Measurements from ENCODE around the gene TAF1C. TPM values are rescaled to one million over a fixed set of nuclear protein-coding genes. Genes with fewer than 3 reads are reported as not detected.

The TAF1C gene, protein sequence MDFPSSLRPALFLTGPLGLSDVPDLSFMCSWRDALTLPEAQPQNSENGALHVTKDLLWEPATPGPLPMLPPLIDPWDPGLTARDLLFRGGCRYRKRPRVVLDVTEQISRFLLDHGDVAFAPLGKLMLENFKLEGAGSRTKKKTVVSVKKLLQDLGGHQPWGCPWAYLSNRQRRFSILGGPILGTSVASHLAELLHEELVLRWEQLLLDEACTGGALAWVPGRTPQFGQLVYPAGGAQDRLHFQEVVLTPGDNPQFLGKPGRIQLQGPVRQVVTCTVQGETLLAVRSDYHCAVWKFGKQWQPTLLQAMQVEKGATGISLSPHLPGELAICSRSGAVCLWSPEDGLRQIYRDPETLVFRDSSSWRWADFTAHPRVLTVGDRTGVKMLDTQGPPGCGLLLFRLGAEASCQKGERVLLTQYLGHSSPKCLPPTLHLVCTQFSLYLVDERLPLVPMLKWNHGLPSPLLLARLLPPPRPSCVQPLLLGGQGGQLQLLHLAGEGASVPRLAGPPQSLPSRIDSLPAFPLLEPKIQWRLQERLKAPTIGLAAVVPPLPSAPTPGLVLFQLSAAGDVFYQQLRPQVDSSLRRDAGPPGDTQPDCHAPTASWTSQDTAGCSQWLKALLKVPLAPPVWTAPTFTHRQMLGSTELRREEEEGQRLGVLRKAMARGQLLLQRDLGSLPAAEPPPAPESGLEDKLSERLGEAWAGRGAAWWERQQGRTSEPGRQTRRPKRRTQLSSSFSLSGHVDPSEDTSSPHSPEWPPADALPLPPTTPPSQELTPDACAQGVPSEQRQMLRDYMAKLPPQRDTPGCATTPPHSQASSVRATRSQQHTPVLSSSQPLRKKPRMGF
- total RNA-seq: 10 to 100 TPM; 39.7 to 89.0 (median 58.4) TPM
- 10 to 100 TPM; 14.1 to 63.8 TPM for polyA plus RNA-seq
- long read RNA-seq, donor 1, partial matches to known transcripts: 83 of 149 reads
- long read RNA-seq, donor 1, other reads (novel, unspliced or antisense): 65 of 149 reads
- long read RNA-seq, donor 2, partial matches to known transcripts: 0 of 1 reads
- long read RNA-seq, donor 2, other reads (novel, unspliced or antisense): 0 of 1 reads
- long read RNA-seq, donor 3, transcript TAF1C-216 (15 exons, 2,972 nt): major isoform, 6 of 178 reads
- long read RNA-seq, donor 3, partial matches to known transcripts: 54 of 178 reads
- long read RNA-seq, donor 3, other reads (novel, unspliced or antisense): 114 of 178 reads

DNA sequence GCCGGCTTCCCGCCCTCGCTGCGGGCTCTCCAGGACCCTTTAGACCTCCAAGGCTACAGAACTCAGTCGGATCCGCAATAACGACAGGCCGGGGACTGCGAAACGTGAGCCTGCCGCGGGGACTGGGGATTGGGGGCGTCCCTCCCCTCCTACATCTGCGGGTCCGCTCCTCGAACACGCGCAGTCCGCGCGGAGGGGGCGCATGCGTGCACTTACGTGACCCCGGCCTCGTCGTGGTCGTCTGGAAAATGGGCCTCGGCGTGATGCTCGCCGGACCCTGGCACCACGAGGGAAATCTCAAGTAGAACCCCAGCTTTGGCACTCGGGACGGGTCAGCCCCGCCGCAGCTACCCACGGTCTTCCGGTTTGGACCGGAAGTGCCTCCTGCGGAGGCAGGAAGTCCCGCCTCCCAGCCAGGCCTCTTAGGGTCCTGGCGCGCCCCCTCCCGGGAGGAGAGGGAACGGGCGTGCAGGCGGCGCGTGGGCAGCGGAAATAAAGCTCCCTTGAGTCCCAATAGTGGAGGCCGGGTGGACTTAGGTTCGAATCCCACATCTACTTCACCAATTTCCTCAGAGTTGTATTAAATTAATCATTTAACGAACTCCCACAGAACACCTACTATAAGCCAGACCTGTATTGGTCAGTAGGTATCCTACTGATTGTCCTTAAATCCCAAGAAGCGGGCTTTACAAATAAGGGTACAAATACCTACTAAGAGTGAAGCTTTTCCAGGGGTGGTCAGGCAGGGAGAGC is at the start of gene TAF1C:
Gene TAF1C (minus strand): TSS at position 373 of the 753 bp plus-strand sequence. CDS start 2,069 bp downstream, outside the sequence.
- no peaks in the 10 kb centered on the region for H3K36me3 ChIP-seq
- H3K4me3 ChIP-seq: peak within 1 kb of the TSS; percentile 82
- H3K4me1 ChIP-seq (ENCODE audit: insufficient read depth): peaks cover 9% of the 10 kb centered on the region
- H3K27ac ChIP-seq: peak within 1 kb of the TSS; percentile 36 to 53
- intact Hi-C loops (cut with DNase I): loop anchor here in 3 of 4 donors (5.0 to 10.0 kb wide), 3 partner anchors 102 to 235 kb away; partner anchors contain the start of genes NECAB2 (in 1 of the 3) and OSGIN1 (in 1 of the 3)
- TF ChIP-seq POLR2A (IDR thresholded peaks at IDR 0.05) (peak; percentile 24), EP300 (IDR thresholded peaks at IDR 0.05) (no peak)
- TF ChIP-seq, protein P1, sequence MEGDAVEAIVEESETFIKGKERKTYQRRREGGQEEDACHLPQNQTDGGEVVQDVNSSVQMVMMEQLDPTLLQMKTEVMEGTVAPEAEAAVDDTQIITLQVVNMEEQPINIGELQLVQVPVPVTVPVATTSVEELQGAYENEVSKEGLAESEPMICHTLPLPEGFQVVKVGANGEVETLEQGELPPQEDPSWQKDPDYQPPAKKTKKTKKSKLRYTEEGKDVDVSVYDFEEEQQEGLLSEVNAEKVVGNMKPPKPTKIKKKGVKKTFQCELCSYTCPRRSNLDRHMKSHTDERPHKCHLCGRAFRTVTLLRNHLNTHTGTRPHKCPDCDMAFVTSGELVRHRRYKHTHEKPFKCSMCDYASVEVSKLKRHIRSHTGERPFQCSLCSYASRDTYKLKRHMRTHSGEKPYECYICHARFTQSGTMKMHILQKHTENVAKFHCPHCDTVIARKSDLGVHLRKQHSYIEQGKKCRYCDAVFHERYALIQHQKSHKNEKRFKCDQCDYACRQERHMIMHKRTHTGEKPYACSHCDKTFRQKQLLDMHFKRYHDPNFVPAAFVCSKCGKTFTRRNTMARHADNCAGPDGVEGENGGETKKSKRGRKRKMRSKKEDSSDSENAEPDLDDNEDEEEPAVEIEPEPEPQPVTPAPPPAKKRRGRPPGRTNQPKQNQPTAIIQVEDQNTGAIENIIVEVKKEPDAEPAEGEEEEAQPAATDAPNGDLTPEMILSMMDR (IDR thresholded peaks at IDR 0.05): peak; percentile 95 to 98 (median 97)
- no peaks in the 10 kb centered on the region for H3K27me3 ChIP-seq
- no peaks in the 10 kb centered on the region for H3K9me3 ChIP-seq
- peak; percentile 87 to 96 (median 93) for DNase-seq
- 2 to 4% (median 2%) methylated on average over 26 to 55 of the region's 55 CpGs for WGBS, 3 donors

- peak in 2 of 5 donors; percentile 26 to 50 for DNase-seq
- Histone ChIP-seq H3K4me1 (ENCODE audit: insufficient read depth) (peaks cover 4% of the 10 kb centered on the region), H3K9me3 (no peaks in the 10 kb centered on the region), H3K36me3 (no peaks in the 10 kb centered on the region), H3K27ac (no peak overlapping the region), H3K27me3 (no peaks in the 10 kb centered on the region), H3K4me3 (no peak overlapping the region)
- intact Hi-C loops (cut with DNase I): no loop called here
- 34 to 45% (median 40%) methylated on average over 21 of the region's 21 CpGs for WGBS, 3 donors
- TF ChIP-seq POLR2A (IDR thresholded peaks at IDR 0.05): no peak
- TF ChIP-seq, protein P1 (IDR thresholded peaks at IDR 0.05): no peak
- TF ChIP-seq EP300 (IDR thresholded peaks at IDR 0.05): no peak
Measured at GRCh38 chr16:84234321-84235241, 47.7 kb upstream of the TAF1C start.

- Histone ChIP-seq H3K36me3 (no peaks in the 10 kb centered on the region), H3K4me3 (no peak overlapping the region), H3K27me3 (no peaks in the 10 kb centered on the region), H3K9me3 (no peaks in the 10 kb centered on the region), H3K4me1 (ENCODE audit: insufficient read depth) (peaks cover 4% of the 10 kb centered on the region), H3K27ac (no peak overlapping the region)
- 83 to 93% (median 91%) methylated on average over 9 of the region's 9 CpGs for WGBS, 3 donors
- no peak for DNase-seq
- TF ChIP-seq, protein P1 (IDR thresholded peaks at IDR 0.05): no peak
- TF ChIP-seq POLR2A (IDR thresholded peaks at IDR 0.05) (no peak), EP300 (IDR thresholded peaks at IDR 0.05) (no peak)
- intact Hi-C loops (cut with DNase I): no loop called here
Measured at GRCh38 chr16:84233748-84234147, 46.9 kb upstream of the TAF1C start.
